ENCODE measurements around the gene OGFR. TPM values are rescaled to one million over a fixed set of nuclear protein-coding genes. Genes with fewer than 3 reads are reported as not detected.

OGFR gene
- polyA plus RNA-seq, 2 donors, result 16.9 to 35.6 TPM

GRCh38 chr20:62835931-62836861, 31.6 kb downstream of the OGFR start:
- Histone ChIP-seq H3K36me3 (ENCODE audit: control insufficient read depth in 2 of 2, insufficient read depth in 2 of 2, low read length in 1 of 2) (no peaks in the 10 kb centered on the region), H3K27me3 (ENCODE audit: control insufficient read depth in 1 of 2, insufficient read depth in 2 of 2, low read length in 2 of 2) (no peaks in the 10 kb centered on the region), H3K4me1 (ENCODE audit: control insufficient read depth in 2 of 2, insufficient read depth in 2 of 2, low read length in 1 of 2) (peaks cover 6 to 15% of the 10 kb centered on the region in 2 donors), H3K27ac (ENCODE audit: low read depth in 2 of 2, low read length in 1 of 2) (no peak overlapping the region), H3K9me3 (ENCODE audit: control insufficient read depth in 2 of 2, insufficient read depth in 1 of 2, low read depth in 1 of 2, low read length in 1 of 2) (no peaks in the 10 kb centered on the region), H3K4me3 (ENCODE audit: low read depth in 1 of 2, low read length in 2 of 2) (no peak overlapping the region)
- WGBS, 2 donors, result 63 to 69% methylated on average over 52 of the region's 52 CpGs

- Histone ChIP-seq H3K36me3 (ENCODE audit: control insufficient read depth in 2 of 2, insufficient read depth in 2 of 2, low read length in 1 of 2) (no peaks in the 10 kb centered on the region), H3K4me1 (ENCODE audit: control insufficient read depth in 2 of 2, insufficient read depth in 2 of 2, low read length in 1 of 2) (peaks cover 3 to 12% of the 10 kb centered on the region in 2 donors), H3K27me3 (ENCODE audit: control insufficient read depth in 1 of 2, insufficient read depth in 2 of 2, low read length in 2 of 2) (no peaks in the 10 kb centered on the region), H3K4me3 (ENCODE audit: low read depth in 1 of 2, low read length in 2 of 2) (no peak overlapping the region), H3K9me3 (ENCODE audit: control insufficient read depth in 2 of 2, insufficient read depth in 1 of 2, low read depth in 1 of 2, low read length in 1 of 2) (no peaks in the 10 kb centered on the region), H3K27ac (ENCODE audit: low read depth in 2 of 2, low read length in 1 of 2) (no peak overlapping the region)
- WGBS, 2 donors, result 88 to 89% methylated on average over 19 of the region's 19 CpGs
Observed at GRCh38 chr20:62836967-62837490, 32.4 kb downstream of the OGFR start.

- no peaks in the 10 kb centered on the region for H3K27me3 ChIP-seq (ENCODE audit: control insufficient read depth in 1 of 2, insufficient read depth in 2 of 2, low read length in 2 of 2)
- H3K27ac ChIP-seq (ENCODE audit: low read depth in 2 of 2, low read length in 1 of 2), result no peak overlapping the region
- H3K4me3 ChIP-seq (ENCODE audit: low read depth in 1 of 2, low read length in 2 of 2), result no peak overlapping the region
- no peaks in the 10 kb centered on the region for H3K9me3 ChIP-seq (ENCODE audit: control insufficient read depth in 2 of 2, insufficient read depth in 1 of 2, low read depth in 1 of 2, low read length in 1 of 2)
- H3K36me3 ChIP-seq (ENCODE audit: control insufficient read depth in 2 of 2, insufficient read depth in 2 of 2, low read length in 1 of 2), result no peaks in the 10 kb centered on the region
- 75 to 78% methylated on average over 8 of the region's 8 CpGs for WGBS, 2 donors
- H3K4me1 ChIP-seq (ENCODE audit: control insufficient read depth in 2 of 2, insufficient read depth in 2 of 2, low read length in 1 of 2), result peaks cover 0 to 6% of the 10 kb centered on the region in 2 donors
Observed at GRCh38 chr20:62837790-62838127, 33.1 kb downstream of the OGFR start.

- 66 to 71% methylated on average over 27 of the region's 27 CpGs for WGBS, 2 donors
- no peak overlapping the region for H3K27ac ChIP-seq (ENCODE audit: low read depth in 2 of 2, low read length in 1 of 2)
- no peaks in the 10 kb centered on the region for H3K36me3 ChIP-seq (ENCODE audit: control insufficient read depth in 2 of 2, insufficient read depth in 2 of 2, low read length in 1 of 2)
Observed at GRCh38 chr20:62838128-62838891, 33.7 kb downstream of the OGFR start.

GRCh38 chr20:62839261-62839660, 34.6 kb downstream of the OGFR start:
- H3K9me3 ChIP-seq (ENCODE audit: control insufficient read depth in 2 of 2, insufficient read depth in 1 of 2, low read depth in 1 of 2, low read length in 1 of 2), result no peaks in the 10 kb centered on the region
- no peak overlapping the region for H3K4me3 ChIP-seq (ENCODE audit: low read depth in 1 of 2, low read length in 2 of 2)
- 88 to 89% methylated on average over 8 of the region's 8 CpGs for WGBS, 2 donors

More at GRCh38 chr20:62838128-62838891, 33.7 kb downstream of the OGFR start:
- no peak overlapping the region for H3K4me3 ChIP-seq (ENCODE audit: low read depth in 1 of 2, low read length in 2 of 2)
- no peaks in the 10 kb centered on the region for H3K9me3 ChIP-seq (ENCODE audit: control insufficient read depth in 2 of 2, insufficient read depth in 1 of 2, low read depth in 1 of 2, low read length in 1 of 2)
- H3K27me3 ChIP-seq (ENCODE audit: control insufficient read depth in 1 of 2, insufficient read depth in 2 of 2, low read length in 2 of 2), result no peaks in the 10 kb centered on the region
- H3K4me1 ChIP-seq (ENCODE audit: control insufficient read depth in 2 of 2, insufficient read depth in 2 of 2, low read length in 1 of 2), result peaks cover 0 to 3% of the 10 kb centered on the region in 2 donors

GRCh38 chr20:62839816-62840215, 35.2 kb downstream of the OGFR start:
- no peak overlapping the region for H3K4me3 ChIP-seq (ENCODE audit: low read depth in 1 of 2, low read length in 2 of 2)
- peaks cover 0 to 3% of the 10 kb centered on the region in 2 donors for H3K4me1 ChIP-seq (ENCODE audit: control insufficient read depth in 2 of 2, insufficient read depth in 2 of 2, low read length in 1 of 2)
- H3K27me3 ChIP-seq (ENCODE audit: control insufficient read depth in 1 of 2, insufficient read depth in 2 of 2, low read length in 2 of 2), result no peaks in the 10 kb centered on the region
- H3K9me3 ChIP-seq (ENCODE audit: control insufficient read depth in 2 of 2, insufficient read depth in 1 of 2, low read depth in 1 of 2, low read length in 1 of 2), result no peaks in the 10 kb centered on the region
- no peak overlapping the region for H3K27ac ChIP-seq (ENCODE audit: low read depth in 2 of 2, low read length in 1 of 2)
- no peaks in the 10 kb centered on the region for H3K36me3 ChIP-seq (ENCODE audit: control insufficient read depth in 2 of 2, insufficient read depth in 2 of 2, low read length in 1 of 2)
- WGBS, 2 donors, result 89 to 95% methylated on average over 11 of the region's 11 CpGs

More at GRCh38 chr20:62839261-62839660, 34.6 kb downstream of the OGFR start:
- no peak overlapping the region for H3K27ac ChIP-seq (ENCODE audit: low read depth in 2 of 2, low read length in 1 of 2)
- H3K36me3 ChIP-seq (ENCODE audit: control insufficient read depth in 2 of 2, insufficient read depth in 2 of 2, low read length in 1 of 2), result no peaks in the 10 kb centered on the region
- H3K4me1 ChIP-seq (ENCODE audit: control insufficient read depth in 2 of 2, insufficient read depth in 2 of 2, low read length in 1 of 2), result peaks cover 0 to 3% of the 10 kb centered on the region in 2 donors
- H3K27me3 ChIP-seq (ENCODE audit: control insufficient read depth in 1 of 2, insufficient read depth in 2 of 2, low read length in 2 of 2), result no peaks in the 10 kb centered on the region

- Histone ChIP-seq H3K27me3 (ENCODE audit: control insufficient read depth in 1 of 2, insufficient read depth in 2 of 2, low read length in 2 of 2) (no peaks in the 10 kb centered on the region), H3K9me3 (ENCODE audit: control insufficient read depth in 2 of 2, insufficient read depth in 1 of 2, low read depth in 1 of 2, low read length in 1 of 2) (no peaks in the 10 kb centered on the region), H3K4me1 (ENCODE audit: control insufficient read depth in 2 of 2, insufficient read depth in 2 of 2, low read length in 1 of 2) (peaks cover 0 to 3% of the 10 kb centered on the region in 2 donors), H3K36me3 (ENCODE audit: control insufficient read depth in 2 of 2, insufficient read depth in 2 of 2, low read length in 1 of 2) (no peaks in the 10 kb centered on the region), H3K4me3 (ENCODE audit: low read depth in 1 of 2, low read length in 2 of 2) (no peak overlapping the region), H3K27ac (ENCODE audit: low read depth in 2 of 2, low read length in 1 of 2) (no peak overlapping the region)
- WGBS, 2 donors, result 79 to 80% methylated on average over 45 of the region's 45 CpGs
Observed at GRCh38 chr20:62840244-62841197, 35.9 kb downstream of the OGFR start.

GRCh38 chr20:62841705-62842212, 37.1 kb downstream of the OGFR start:
- H3K36me3 ChIP-seq (ENCODE audit: control insufficient read depth in 2 of 2, insufficient read depth in 2 of 2, low read length in 1 of 2), result no peaks in the 10 kb centered on the region
- 81 to 82% methylated on average over 16 of the region's 16 CpGs for WGBS, 2 donors

More at GRCh38 chr20:62841705-62842212, 37.1 kb downstream of the OGFR start:
- H3K4me3 ChIP-seq (ENCODE audit: low read depth in 1 of 2, low read length in 2 of 2), result no peak overlapping the region
- no peak overlapping the region for H3K27ac ChIP-seq (ENCODE audit: low read depth in 2 of 2, low read length in 1 of 2)
- H3K27me3 ChIP-seq (ENCODE audit: control insufficient read depth in 1 of 2, insufficient read depth in 2 of 2, low read length in 2 of 2), result no peaks in the 10 kb centered on the region
- peaks cover 0 to 3% of the 10 kb centered on the region in 2 donors for H3K4me1 ChIP-seq (ENCODE audit: control insufficient read depth in 2 of 2, insufficient read depth in 2 of 2, low read length in 1 of 2)
- H3K9me3 ChIP-seq (ENCODE audit: control insufficient read depth in 2 of 2, insufficient read depth in 1 of 2, low read depth in 1 of 2, low read length in 1 of 2), result no peaks in the 10 kb centered on the region
